GM21528 (cell line): ENCODE results near the gene UAP1L1.

Experiments
- ATAC-seq: cut with Tn5 transposase; IDR thresholded peaks from one replicate; pipeline ENCODE4 v1.9.1; 2021; ENCODE audit warnings: mild to moderate bottlenecking, moderate library complexity; ENCODE audit not compliant: unreplicated experiment, low FRiP score

The UAP1L1 gene

DNA sequence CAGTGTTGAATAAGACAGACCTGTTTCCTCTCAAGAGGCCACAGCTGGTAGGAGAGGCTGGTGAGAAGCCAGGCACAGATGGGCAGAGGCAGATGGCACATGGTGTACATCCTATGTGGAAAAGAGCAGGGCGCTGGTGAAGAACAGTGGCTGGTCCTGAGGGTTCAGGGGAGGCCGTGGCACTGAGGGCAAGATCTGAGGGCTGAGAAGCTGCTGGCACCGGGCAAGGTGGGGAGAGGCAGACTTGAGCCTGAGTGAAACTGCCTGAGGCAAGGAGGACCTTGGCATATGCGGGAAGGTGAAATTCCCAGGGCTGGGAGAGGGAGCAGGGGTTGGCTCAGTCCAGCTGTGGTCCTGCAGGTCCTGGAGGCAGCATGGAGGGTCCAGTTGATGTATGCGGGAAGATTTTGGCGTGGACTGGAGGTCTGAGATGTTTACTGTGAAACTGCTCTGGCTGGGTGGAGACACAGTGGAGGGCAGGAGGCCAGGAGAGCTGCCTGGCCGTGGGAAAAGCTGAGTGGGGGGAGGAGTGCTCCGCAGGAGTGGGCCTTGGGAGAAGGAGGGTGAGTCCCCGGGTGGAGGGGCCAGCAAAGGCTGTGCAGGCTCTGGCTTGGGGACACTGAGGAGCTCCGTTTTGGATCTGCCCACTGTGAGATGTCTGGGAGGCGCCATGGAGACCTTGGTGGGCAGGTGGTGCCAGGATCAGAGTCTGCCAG, 12.1 kb downstream of the UAP1L1 start:
- no peak for ATAC-seq

DNA sequence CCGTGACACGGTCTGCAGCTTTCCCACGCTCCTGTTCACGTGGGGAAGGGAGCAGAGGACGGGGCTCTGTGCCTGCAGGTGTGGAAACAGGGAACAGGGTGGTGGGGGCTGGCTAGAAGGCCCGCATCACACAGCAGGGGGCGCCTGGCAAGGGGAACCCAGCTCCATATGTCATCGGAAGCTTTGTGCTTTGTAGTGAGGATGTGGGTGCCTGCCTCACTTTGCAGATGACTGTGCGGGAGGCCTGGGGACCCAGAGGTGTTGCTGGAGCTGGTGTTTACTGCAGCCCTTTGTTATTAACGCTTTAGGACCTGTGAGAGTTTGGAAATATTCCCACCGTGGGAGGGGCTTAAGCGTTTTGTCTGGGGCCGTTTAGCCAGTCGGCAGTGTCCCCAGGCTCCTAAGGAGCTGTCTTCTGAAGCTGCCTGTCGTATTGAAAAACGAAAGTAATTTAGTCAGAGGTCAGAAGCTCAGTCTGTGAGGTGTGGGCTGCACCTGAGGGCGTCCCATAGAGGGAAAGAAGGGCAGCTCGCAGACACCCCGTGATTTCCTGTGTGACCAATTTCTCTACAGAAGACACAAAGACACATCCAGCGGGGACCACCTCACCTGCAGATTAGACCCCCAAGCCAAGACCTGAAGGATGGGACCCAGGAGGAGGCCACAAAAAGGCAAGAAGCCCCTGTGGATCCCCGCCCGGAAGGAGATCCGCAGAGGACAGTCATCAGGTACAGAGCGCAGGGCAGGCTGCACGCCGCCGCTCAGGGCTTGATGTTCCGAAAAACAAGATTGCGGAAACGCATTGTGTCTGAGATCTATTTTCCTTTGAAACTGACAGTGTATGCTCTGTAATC, 18.6 kb downstream of the UAP1L1 start:
- peak; percentile 79 for ATAC-seq

- ATAC-seq: no peak
Measured at GRCh38 chr9:137096785-137097546, 19.6 kb downstream of the UAP1L1 start.

DNA sequence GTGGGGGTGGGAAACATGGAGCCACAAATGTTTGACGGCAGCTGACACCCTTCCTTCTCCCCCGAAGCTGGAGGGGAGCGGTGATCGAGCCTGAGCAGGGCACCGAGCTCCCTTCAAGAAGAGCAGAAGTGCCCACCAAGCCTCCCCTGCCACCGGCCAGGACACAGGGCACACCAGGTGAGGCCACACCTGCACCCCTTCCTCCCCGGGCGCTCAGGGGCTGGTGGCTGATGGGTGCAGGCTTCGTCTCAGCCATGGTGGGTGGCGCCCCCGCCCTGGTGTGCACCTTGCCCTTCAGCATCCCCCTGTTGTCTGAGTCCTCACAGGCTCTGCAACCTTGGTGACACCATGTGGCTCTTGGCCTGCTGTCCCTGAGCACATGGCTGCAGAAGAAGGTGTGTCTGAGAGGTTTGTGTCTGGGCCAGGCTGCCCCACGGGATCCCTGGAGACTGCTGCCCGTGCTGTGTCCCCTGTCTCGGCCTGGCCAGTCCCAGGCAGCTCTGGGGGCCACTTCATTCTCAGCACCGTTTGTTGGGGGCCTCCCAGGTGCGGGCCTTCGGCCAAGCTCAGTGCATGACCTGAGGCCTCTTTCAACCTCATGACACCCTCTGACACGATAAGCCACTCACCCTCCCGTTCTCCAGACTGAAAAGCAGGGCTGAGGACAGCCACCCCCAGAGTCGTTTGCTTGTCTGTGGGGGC, 20.6 kb downstream of the UAP1L1 start:
- no peak for ATAC-seq

GRCh38 chr9:137099231-137099630, 21.9 kb downstream of the UAP1L1 start:
- ATAC-seq: no peak

DNA sequence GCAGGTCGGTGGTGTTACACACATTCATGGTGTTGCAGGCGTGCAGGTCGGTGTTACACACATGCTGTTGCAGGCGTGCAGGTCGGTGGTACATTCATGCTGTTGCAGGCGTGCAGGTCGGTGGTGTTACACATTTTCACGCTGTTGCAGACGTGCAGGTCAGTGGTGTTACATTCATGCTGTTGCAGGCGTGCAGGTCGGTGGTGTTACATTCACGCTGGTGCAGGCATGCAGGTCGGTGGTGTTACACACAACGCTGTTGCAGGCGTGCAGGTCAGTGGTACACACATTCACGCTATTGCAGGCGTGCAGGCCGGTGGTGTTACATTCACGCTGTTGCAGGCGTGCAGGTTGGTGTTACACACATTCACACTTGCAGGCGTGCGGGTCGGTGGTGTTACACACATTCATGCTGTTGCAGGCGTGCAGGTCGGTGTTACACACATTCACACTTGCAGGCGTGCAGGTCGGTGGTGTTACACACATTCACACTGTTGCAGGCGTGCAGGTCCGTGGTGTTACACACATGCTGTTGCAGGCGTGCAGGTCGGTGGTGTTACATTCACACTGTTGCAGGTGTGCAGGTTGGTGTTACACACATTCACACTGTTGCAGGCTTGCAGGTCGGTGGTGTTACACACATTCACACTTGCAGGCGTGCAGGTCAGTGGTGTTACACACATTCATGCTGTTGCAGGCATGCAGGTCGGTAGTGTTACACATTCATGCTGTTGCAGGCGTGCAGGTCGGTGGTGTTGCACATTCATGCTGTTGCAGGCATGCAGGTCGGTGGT, 26.1 kb downstream of the UAP1L1 start:
- ATAC-seq: no peak

DNA sequence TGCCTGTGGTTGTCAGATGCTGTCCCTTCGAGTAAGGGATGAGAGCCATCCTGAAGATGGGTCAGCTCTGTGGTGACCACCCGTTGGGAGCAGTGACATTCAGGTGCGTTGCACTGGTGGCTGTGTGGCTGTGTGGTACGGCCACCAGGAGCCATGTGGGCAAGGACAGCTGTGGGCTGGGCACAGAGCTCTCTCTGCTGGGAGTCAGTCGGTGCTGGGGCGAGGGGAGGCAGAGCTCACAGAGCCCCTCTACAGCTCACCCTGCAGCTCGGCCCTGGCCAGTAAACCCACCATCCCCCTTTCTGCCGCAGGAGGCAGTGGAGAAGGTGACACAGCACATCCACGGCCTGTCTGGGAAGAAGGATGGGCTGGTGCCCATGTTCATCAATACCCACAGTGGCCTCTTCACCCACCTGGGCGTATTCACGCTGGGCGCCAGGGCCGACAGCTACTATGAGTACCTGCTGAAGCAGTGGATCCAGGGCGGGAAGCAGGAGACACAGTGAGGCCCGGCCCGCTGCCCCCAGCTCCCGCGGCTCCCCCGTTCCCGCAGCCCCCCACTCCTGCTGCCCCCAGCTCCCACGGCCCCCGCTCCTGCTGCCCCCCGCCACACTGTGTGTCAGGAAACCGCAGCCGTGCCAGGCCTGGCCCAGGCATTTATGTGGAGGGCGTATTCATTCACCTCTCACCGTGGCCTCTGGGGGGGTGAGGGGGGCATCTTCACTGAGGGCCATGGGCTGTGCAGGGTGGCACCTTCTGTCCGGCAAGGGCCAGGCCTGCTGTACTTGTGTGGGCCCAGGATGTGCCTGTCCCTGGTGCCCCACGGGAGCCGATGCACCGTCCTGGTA, 28.7 kb downstream of the UAP1L1 start:
- no peak for ATAC-seq

DNA sequence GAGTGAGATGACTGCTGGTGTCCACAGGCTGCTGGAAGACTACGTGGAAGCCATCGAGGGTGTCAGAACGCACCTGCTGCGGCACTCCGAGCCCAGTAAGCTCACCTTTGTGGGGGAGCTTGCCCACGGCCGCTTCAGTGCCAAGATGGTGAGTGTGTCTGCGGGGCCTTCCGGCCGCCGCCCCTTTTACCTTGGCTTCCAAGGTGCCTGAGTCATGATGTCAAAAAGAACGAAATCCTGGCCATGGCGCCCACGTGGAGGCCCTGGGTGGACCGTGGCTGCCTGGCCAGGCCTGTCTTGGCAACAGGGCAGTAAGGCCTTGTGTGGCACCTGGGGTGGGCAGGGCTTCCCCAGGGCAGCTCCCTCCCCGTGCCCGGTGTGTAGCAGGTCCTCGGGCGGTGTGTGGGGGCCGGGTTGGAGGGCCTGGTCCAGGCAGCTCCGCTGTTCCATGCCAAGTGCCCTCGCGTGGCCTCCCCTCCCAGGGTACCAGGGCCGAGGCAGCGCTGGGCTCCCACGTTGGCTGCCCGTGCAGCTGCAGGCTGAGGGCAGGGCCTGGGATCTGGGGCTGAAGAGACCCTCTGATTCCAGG, 29.4 kb downstream of the UAP1L1 start:
- ATAC-seq: no peak

GRCh38 chr9:137107312-137107921, 30.1 kb downstream of the UAP1L1 start:
- no peak for ATAC-seq

DNA sequence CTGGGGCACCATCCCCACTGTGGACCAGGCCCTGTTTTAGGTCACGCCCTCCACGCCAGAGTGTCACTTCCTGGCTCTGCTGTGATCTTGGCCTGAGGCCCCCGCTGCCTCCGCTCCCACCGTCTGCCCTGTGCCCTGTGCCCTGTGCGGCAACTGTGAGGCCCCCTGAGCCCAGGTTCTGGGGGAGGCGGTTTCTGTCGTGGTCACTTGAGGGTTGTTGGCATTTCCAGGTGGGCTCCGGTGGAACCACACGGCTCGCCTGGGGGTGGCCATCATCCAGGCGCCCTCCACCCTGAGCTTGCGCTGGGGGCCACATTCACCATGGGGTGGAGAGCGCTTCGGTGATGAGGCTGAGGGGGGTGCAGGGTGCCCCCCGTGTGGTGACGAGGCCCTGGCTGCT, 30.7 kb downstream of the UAP1L1 start:
- no peak for ATAC-seq

DNA sequence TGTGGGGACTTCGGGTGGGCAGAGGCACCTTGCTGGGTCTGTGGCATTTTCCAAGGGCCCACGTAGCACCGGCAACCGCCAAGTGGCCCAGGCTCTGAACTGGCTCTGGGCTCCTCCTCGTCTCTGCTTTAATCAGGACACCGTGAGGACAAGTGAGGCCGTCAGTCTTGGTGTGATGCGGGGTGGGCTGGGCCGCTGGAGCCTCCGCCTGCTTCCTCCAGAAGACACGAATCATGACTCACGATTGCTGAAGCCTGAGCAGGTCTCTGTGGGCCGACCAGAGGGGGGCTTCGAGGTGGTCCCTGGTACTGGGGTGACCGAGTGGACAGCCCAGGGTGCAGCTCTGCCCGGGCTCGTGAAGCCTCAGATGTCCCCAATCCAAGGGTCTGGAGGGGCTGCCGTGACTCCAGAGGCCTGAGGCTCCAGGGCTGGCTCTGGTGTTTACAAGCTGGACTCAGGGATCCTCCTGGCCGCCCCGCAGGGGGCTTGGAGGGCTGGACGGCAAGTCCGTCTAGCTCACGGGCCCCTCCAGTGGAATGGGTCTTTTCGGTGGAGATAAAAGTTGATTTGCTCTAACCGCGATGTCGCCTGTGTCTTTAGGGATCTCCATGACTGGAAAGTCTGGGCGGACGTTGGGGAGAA, 31.4 kb downstream of the UAP1L1 start:
- no peak for ATAC-seq

- ATAC-seq: no peak
Measured at GRCh38 chr9:137109250-137110146, 32.2 kb downstream of the UAP1L1 start.

DNA sequence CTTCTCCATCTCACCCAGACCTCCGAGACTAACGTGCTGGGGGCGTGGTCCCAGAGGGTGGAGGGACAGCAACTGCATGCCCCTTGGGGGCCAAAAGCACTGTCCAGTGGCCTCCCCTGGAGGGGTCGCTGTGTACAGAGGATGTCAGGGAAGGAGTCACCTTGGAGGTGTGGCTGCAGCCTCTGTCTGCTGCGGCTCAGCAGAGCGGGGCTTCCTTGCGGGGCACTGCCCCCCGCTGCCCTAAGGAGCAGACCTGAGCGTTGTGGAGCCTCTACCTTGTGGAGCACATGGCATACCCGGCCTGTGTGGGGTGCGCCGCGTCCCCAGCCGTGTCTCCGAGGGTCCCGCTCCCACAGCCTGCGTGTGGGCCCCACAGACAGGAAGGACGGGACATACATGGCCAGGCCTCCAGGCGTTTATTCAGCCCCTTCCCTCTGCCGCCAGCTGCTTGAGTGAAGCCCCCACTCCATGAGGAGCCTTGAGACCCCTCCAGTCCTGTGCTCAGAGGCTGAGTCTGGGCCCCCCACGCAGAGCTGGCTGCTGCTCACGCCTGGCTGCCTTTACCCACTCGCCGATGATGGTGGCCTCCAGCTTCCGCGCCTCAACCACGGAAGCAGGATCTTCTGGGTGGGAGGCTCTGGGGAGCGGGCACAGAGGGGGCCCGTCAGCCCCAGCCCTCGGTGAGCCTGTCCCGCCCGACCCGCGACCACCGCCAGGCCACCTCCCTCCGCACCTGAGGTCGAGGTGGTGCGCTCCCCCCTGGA, 33.0 kb downstream of the UAP1L1 start:
- no peak for ATAC-seq

DNA sequence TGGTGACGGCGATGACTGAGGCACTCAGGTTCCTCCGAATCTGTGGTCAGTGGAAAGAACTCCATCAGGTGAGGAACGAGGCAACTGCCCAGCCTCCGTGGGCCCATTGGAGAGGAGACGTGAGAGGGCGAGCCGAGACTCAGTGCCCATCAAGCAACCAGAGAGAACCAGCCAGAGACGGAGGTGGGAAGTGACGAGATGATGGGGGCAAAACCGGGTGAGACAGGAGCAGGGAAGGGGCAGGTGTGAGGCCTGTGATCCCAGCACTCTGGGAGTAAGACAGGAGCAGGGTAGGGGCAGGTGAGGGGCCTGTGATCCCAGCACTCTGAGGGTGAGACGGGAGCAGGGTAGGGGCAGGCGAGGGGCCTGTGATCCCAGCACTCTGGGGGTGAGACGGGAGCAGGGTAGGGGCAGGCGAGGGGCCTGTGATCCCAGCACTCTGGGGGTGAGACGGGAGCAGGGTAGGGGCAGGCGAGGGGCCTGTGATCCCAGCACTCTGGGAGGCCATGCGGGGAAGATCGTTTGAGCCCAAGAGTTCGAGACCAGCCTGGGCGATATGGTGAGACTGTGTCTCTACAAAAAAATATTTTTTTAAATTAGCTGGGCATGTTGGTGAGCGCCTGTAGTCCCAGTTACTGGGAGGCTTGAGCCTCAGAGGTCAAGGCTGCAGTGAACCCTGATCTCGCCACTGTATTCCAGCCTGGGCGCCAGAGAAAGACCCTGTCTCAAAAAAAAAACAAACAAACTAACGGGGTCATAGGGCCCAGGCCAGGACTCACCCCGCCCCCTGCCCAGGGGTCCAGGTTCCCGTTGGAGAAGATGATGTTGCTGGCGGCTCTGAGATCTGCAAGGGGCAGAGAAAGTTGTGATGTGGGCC, 33.8 kb downstream of the UAP1L1 start:
- no peak for ATAC-seq
